CD4-positive, alpha-beta T cell treated with Interleukin-17A for 4 hours (primary cell): Measurements from ENCODE around the gene FBLN2.

Experiments used
- DNase-seq: peaks from one replicate; pipeline ENCODE4 v3.0.0-alpha.2; 2020; ENCODE audit warnings: mixed read lengths

FBLN2 gene

GRCh38 chr3:13533885-13534301 is 15.0 kb upstream of the FBLN2 start:
- no peak for DNase-seq

- DNase-seq: no peak
These were observed 13.4 kb upstream of the FBLN2 start for GRCh38 chr3:13535526-13535875.

- DNase-seq: no peak
These were observed 13.0 kb upstream of the FBLN2 start for GRCh38 chr3:13535905-13536304.

GRCh38 chr3:13536432-13536831 is 12.5 kb upstream of the FBLN2 start:
- no peak for DNase-seq

GRCh38 chr3:13536832-13537231 is 12.1 kb upstream of the FBLN2 start:
- DNase-seq: peak; percentile 7

- no peak for DNase-seq
These were observed 11.5 kb upstream of the FBLN2 start for GRCh38 chr3:13537244-13537908.

GRCh38 chr3:13537909-13538296 is 11.0 kb upstream of the FBLN2 start:
- no peak for DNase-seq

- DNase-seq: no peak
These were observed 10.2 kb upstream of the FBLN2 start for GRCh38 chr3:13538520-13539291.

GRCh38 chr3:13539292-13539638 is 9.7 kb upstream of the FBLN2 start:
- DNase-seq: no peak

- no peak for DNase-seq
These were observed 9.3 kb upstream of the FBLN2 start for GRCh38 chr3:13539671-13540070.

- no peak for DNase-seq
These were observed 8.5 kb upstream of the FBLN2 start for GRCh38 chr3:13540297-13540995.

- DNase-seq: no peak
These were observed 7.2 kb upstream of the FBLN2 start for GRCh38 chr3:13541691-13542090.

GRCh38 chr3:13542142-13542541 is 6.8 kb upstream of the FBLN2 start:
- no peak for DNase-seq

GRCh38 chr3:13543253-13543652 is 5.7 kb upstream of the FBLN2 start:
- no peak for DNase-seq

GRCh38 chr3:13544293-13544831 is 4.6 kb upstream of the FBLN2 start:
- DNase-seq: peak; percentile 43

GRCh38 chr3:13544951-13545651 is 3.8 kb upstream of the FBLN2 start:
- DNase-seq: no peak

- no peak for DNase-seq
These were observed 2.9 kb upstream of the FBLN2 start for GRCh38 chr3:13545952-13546454.

- DNase-seq: no peak
These were observed 2.2 kb upstream of the FBLN2 start for GRCh38 chr3:13546667-13547171.

GRCh38 chr3:13547591-13548371 is 1.1 kb upstream of the FBLN2 start:
- DNase-seq: no peak

GRCh38 chr3:13549623-13550422 is 898 bp downstream of the FBLN2 start:
- DNase-seq: peak; percentile 9

- no peak for DNase-seq
These were observed 1.4 kb downstream of the FBLN2 start for GRCh38 chr3:13550423-13550690.
